Suprapubic skin (tissue), 4 donors: ENCODE results near the gene LARP1. TPM values are rescaled to one million over a fixed set of nuclear protein-coding genes. Genes with fewer than 3 reads are reported as not detected.

Experiments used
- DNase-seq, 2 donors: peaks; one replicate each; pipeline ENCODE4 v3.0.0-alpha.2; 2019; ENCODE audit warnings: low spot score in 2 of 2
- H3K27ac ChIP-seq: fragments of 200-600 bp; sonication (generic); one replicate; pipeline ENCODE4 v1.5.1; 2019
- H3K27me3 ChIP-seq: fragments of 200-600 bp; sonication (generic); one replicate; pipeline ENCODE4 v1.5.1; 2019
- H3K36me3 ChIP-seq: fragments of 200-600 bp; sonication (generic); one replicate; pipeline ENCODE4 v1.5.1; 2019
- H3K4me1 ChIP-seq: fragments of 200-600 bp; sonication (generic); one replicate; pipeline ENCODE4 v1.5.1; 2019
- H3K4me3 ChIP-seq: fragments of 200-600 bp; sonication (generic); one replicate; pipeline ENCODE4 v1.5.1; 2019; ENCODE audit warnings: mild to moderate bottlenecking
- H3K9me3 ChIP-seq: fragments of 200-600 bp; sonication (generic); one replicate; pipeline ENCODE4 v1.5.1; 2019
- CTCF ChIP-seq, 2 donors: fragments of 200-600 bp in 1 of 2; fragments of 450-650 bp in 1 of 2; sonication (generic) in 1 of 2; IDR thresholded peaks; one replicate each; pipeline ENCODE4 v1.5.1; 2016 to 2019; ENCODE audit warnings: antibody characterized with exemption in 2 of 2, mild to moderate bottlenecking in 1 of 2, moderate library complexity in 1 of 2
- EP300 ChIP-seq: sonication (generic); formaldehyde crosslinking; IDR thresholded peaks from one replicate; pipeline ENCODE4 v1.6.1; 2017; ENCODE audit warnings: antibody characterized with exemption
- POLR2A ChIP-seq, 2 donors: fragments of 450-650 bp; IDR thresholded peaks; one replicate each; pipeline ENCODE4 v1.6.1; 2017; ENCODE audit warnings: antibody characterized with exemption in 2 of 2, mild to moderate bottlenecking in 2 of 2, moderate library complexity in 2 of 2
- POLR2AphosphoS5 ChIP-seq, 3 donors: sonication (generic); formaldehyde crosslinking; IDR thresholded peaks; one replicate each; pipeline ENCODE4 v1.6.1; 2017; ENCODE audit warnings: antibody characterized with exemption in 3 of 3
- WGBS: methylation state at CpG from one replicate; pipeline ENCODE4 v1.1.5; 2018; 5-methylcytosine and 5-hydroxymethylcytosine counted together
- total RNA-seq, 4 donors: library from RNA; depleted of rRNA; stranded (reverse); fragments of >200 nt; gene quantifications; one replicate each; pipeline ENCODE4 v1.1.0, GENCODE V29; 2016

Gene LARP1
- 100 to 1,000 TPM in 3 of 4 donors, 10 to 100 TPM in 1; 98.5 to 127 (median 110) TPM for total RNA-seq

GRCh38 chr5:154755361-154756008 lies at the start of gene LARP1:
LARP1 (plus strand) TSS chr5:154755377; CDS start chr5:154755758, 381 bp downstream.
- H3K4me3 ChIP-seq, result peak within 1 kb of the TSS; percentile 100
- no peaks in the 10 kb centered on the region for H3K36me3 ChIP-seq
- DNase-seq, result peak in 1 of 2 donors; percentile 72
- H3K4me1 ChIP-seq, result peaks cover 52% of the 10 kb centered on the region
- H3K27ac ChIP-seq, result peak within 1 kb of the TSS; percentile 99
- H3K27me3 ChIP-seq, result no peaks in the 10 kb centered on the region
- H3K9me3 ChIP-seq, result no peaks in the 10 kb centered on the region
- TF ChIP-seq EP300 (no peak), POLR2AphosphoS5 (IDR thresholded peaks at IDR 0.05) (no peak), POLR2A (IDR thresholded peaks at IDR 0.05) (no peak), CTCF (IDR thresholded peaks at IDR 0.05) (no peak)
- 1% methylated on average over 41 of the region's 75 CpGs for WGBS

DNA sequence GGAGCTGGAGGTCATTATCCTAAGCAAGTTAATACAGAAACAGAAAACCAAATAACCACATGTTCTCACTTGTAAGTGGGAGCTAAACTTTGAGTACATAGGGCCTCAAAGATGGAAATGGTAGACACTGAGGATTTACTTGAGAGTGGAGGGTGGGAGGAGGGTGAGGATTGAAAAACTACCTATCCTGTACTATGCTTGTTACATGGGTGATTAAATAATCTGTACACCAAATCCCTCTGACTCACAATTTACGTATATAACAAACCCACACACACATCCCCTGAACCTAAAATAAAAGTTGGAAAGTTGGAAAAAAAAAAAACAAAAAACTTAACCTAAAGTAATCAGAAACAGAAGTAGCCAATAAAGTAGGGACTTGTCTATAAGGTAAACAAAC lies 48.8 kb upstream of the LARP1 start:
- no peak for TF ChIP-seq POLR2A (IDR thresholded peaks at IDR 0.05)
- TF ChIP-seq CTCF (IDR thresholded peaks at IDR 0.05), result no peak
- Histone ChIP-seq H3K27me3 (no peaks in the 10 kb centered on the region), H3K27ac (no peak overlapping the region), H3K9me3 (no peaks in the 10 kb centered on the region), H3K4me3 (no peak overlapping the region), H3K36me3 (no peaks in the 10 kb centered on the region), H3K4me1 (peaks cover 5% of the 10 kb centered on the region)
- 82% methylated on average over 1 of the region's 1 CpG for WGBS
- no peak for DNase-seq

- no peak for TF ChIP-seq CTCF (IDR thresholded peaks at IDR 0.05)
- no peak for TF ChIP-seq POLR2AphosphoS5 (IDR thresholded peaks at IDR 0.05)
- TF ChIP-seq POLR2A (IDR thresholded peaks at IDR 0.05), result no peak
- TF ChIP-seq EP300, result no peak
- WGBS, result 96% methylated on average over 5 of the region's 5 CpGs
Measured at GRCh38 chr5:154707641-154708040, 47.5 kb upstream of the LARP1 start.

GRCh38 chr5:154708207-154708606 lies 47.0 kb upstream of the LARP1 start:
- H3K4me3 ChIP-seq, result no peak overlapping the region
- H3K4me1 ChIP-seq, result peaks cover 11% of the 10 kb centered on the region
- peak overlapping the region; percentile 39 for H3K27ac ChIP-seq
- H3K9me3 ChIP-seq, result no peaks in the 10 kb centered on the region
- no peak for DNase-seq
- no peaks in the 10 kb centered on the region for H3K27me3 ChIP-seq
- TF ChIP-seq EP300, result no peak
- no peak for TF ChIP-seq POLR2AphosphoS5 (IDR thresholded peaks at IDR 0.05)
- 71% methylated on average over 6 of the region's 6 CpGs for WGBS
- no peaks in the 10 kb centered on the region for H3K36me3 ChIP-seq

More at GRCh38 chr5:154707641-154708040, 47.5 kb upstream of the LARP1 start:
- no peak overlapping the region for H3K27ac ChIP-seq
- H3K27me3 ChIP-seq, result no peaks in the 10 kb centered on the region
- DNase-seq, result no peak
- H3K4me3 ChIP-seq, result no peak overlapping the region
- no peaks in the 10 kb centered on the region for H3K36me3 ChIP-seq
- no peaks in the 10 kb centered on the region for H3K9me3 ChIP-seq
- H3K4me1 ChIP-seq, result peaks cover 6% of the 10 kb centered on the region

DNA sequence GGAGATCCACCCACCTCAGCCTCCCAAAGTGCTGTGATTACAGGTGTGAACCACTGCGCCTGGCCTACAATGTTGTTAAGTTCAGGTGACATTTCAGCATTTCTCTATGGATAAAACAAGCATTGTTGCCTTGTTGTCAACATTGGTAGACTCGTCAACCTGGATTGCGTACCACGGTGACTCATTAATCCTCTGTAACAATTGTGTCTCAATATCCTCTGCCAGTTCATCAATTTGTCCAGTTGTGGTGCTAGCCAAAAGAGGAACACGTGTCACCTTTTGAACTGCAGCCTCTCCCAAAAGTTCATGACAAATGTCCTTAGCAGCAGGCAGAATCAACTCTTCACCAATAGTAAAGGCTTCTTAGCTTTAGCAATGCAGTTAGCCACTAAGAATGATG lies 46.3 kb upstream of the LARP1 start:
- no peaks in the 10 kb centered on the region for H3K36me3 ChIP-seq
- 59% methylated on average over 5 of the region's 5 CpGs for WGBS
- H3K4me3 ChIP-seq, result no peak overlapping the region
- peaks cover 18% of the 10 kb centered on the region for H3K4me1 ChIP-seq
- no peaks in the 10 kb centered on the region for H3K9me3 ChIP-seq
- H3K27me3 ChIP-seq, result no peaks in the 10 kb centered on the region
- no peak for DNase-seq
- TF ChIP-seq POLR2AphosphoS5 (IDR thresholded peaks at IDR 0.05) (peak in 1 of 3 donors; percentile 42), CTCF (IDR thresholded peaks at IDR 0.05) (no peak)
- H3K27ac ChIP-seq, result peak overlapping the region; percentile 39
